ENCODE data around the gene DAG1. TPM values are rescaled to one million over a fixed set of nuclear protein-coding genes. Genes with fewer than 3 reads are reported as not detected.

The DAG1 gene
- total and polyA plus RNA-seq, 7 donors = 35.1 to 159 (median 73.2) TPM

DNA sequence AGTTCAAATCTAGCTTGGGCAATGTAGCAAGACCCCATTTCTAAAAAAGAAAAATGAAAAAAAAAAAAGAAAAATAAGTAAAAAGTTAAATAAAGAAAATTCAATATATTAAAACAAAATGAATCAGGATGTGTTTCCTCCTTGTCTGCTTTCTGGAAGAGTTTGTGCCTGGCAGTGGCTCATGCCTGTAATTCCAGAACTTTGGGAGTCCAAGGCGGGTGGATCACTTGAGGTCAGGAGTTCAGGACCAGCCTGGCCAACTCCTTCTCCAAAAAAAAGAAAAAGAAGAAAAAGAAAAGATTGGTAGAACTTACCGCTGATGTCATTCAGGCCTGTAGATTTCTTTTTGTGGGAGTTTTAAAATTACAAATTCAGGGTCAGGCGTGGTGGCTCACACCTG lies 36.8 kb downstream of the DAG1 start:
- 55 to 84% (median 71%) methylated on average over 3 of the region's 3 CpGs for WGBS, 3 donors
- Histone ChIP-seq H3K9me3 (no peaks in the 10 kb centered on the region), H3K27me3 (ENCODE audit: insufficient read depth in 3 of 3, low read length in 2 of 3) (no peaks in the 10 kb centered on the region), H3K36me3 (ENCODE audit: insufficient read depth in 1 of 2, low read depth in 1 of 2) (peaks cover 0 to 18% of the 10 kb centered on the region in 2 donors), H3K4me1 (peaks cover 26% of the 10 kb centered on the region), H3K27ac (peak overlapping the region; percentile 60), H3K4me3 (no peak overlapping the region)
- TF ChIP-seq, protein P1, sequence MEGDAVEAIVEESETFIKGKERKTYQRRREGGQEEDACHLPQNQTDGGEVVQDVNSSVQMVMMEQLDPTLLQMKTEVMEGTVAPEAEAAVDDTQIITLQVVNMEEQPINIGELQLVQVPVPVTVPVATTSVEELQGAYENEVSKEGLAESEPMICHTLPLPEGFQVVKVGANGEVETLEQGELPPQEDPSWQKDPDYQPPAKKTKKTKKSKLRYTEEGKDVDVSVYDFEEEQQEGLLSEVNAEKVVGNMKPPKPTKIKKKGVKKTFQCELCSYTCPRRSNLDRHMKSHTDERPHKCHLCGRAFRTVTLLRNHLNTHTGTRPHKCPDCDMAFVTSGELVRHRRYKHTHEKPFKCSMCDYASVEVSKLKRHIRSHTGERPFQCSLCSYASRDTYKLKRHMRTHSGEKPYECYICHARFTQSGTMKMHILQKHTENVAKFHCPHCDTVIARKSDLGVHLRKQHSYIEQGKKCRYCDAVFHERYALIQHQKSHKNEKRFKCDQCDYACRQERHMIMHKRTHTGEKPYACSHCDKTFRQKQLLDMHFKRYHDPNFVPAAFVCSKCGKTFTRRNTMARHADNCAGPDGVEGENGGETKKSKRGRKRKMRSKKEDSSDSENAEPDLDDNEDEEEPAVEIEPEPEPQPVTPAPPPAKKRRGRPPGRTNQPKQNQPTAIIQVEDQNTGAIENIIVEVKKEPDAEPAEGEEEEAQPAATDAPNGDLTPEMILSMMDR (IDR thresholded peaks at IDR 0.05) = no peak
- ATAC-seq (no peak), DNase-seq (no peak)
- intact Hi-C loops (cut with DNase I) = no loop called here

DNA sequence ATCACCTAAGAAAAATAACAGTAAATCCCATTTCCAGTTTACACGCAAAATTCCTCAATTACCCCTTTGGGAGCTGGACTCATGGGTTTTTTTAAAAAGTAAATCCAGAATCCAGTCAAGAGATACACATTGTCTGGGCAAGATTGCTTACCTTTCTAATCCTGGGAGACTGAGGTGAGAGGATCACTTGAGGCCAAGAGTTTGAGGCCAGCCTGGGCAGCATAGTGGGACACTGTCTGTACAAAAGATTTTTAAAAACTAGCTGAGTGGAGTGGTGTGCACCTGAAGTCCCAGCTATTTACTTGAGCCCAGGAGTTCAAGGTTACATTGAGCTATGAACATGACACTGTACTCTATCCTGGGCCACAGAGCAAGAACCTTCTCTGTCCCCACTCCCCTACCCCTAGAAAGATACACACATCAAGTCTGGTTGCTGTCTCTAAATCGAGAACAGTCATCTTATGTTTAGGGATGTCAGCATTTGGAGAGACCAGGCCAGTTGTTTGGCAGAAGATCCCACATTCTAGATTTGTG lies 39.0 kb downstream of the DAG1 start:
- Histone ChIP-seq H3K36me3 (ENCODE audit: insufficient read depth in 1 of 2, low read depth in 1 of 2) (peaks cover 0 to 40% of the 10 kb centered on the region in 2 donors), H3K27ac (peak overlapping the region; percentile 44), H3K27me3 (ENCODE audit: insufficient read depth in 3 of 3, low read length in 2 of 3) (no peaks in the 10 kb centered on the region), H3K9me3 (no peaks in the 10 kb centered on the region), H3K4me1 (peaks cover 24% of the 10 kb centered on the region), H3K4me3 (no peak overlapping the region)
- intact Hi-C loops (cut with DNase I) = no loop called here
- WGBS, 3 donors = 11 to 15% (median 15%) methylated on average over 2 of the region's 2 CpGs
- ATAC-seq (peak in 3 of 4 donors; percentile 50 to 56 (median 51)), DNase-seq (no peak)
- TF ChIP-seq, protein P1 (IDR thresholded peaks at IDR 0.05) = no peak

DNA sequence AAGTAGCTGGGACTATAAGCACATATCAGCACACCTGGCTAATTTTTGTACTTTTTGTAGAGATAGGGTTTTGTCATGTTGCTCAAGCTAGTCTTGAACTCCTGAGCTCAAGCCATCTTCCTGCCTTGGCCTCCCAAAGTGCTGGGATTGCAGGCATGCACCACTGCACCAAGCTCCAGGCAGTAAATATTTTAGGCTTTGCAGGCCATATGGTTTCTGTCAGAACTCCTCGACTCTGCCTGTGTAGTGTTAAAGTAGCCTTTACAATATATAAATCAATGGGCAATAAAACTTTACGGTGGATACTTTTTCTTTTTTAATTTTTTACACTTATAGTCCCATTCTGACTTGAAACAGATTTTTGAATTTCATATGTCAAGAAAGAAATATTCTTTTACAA lies 41.6 kb downstream of the DAG1 start:
- H3K4me1 ChIP-seq = peaks cover 27% of the 10 kb centered on the region
- no peak overlapping the region for H3K4me3 ChIP-seq
- intact Hi-C loops (cut with DNase I) = no loop called here
- H3K36me3 ChIP-seq (ENCODE audit: insufficient read depth in 1 of 2, low read depth in 1 of 2) = peaks cover 0 to 49% of the 10 kb centered on the region in 2 donors
- no peak overlapping the region for H3K27ac ChIP-seq
- 50 to 63% (median 52%) methylated on average over 2 of the region's 2 CpGs for WGBS, 3 donors
- DNase-seq = no peak
- ATAC-seq = no peak
- no peaks in the 10 kb centered on the region for H3K27me3 ChIP-seq (ENCODE audit: insufficient read depth in 3 of 3, low read length in 2 of 3)
- no peaks in the 10 kb centered on the region for H3K9me3 ChIP-seq
- TF ChIP-seq, protein P1 (IDR thresholded peaks at IDR 0.05) = no peak

DNA sequence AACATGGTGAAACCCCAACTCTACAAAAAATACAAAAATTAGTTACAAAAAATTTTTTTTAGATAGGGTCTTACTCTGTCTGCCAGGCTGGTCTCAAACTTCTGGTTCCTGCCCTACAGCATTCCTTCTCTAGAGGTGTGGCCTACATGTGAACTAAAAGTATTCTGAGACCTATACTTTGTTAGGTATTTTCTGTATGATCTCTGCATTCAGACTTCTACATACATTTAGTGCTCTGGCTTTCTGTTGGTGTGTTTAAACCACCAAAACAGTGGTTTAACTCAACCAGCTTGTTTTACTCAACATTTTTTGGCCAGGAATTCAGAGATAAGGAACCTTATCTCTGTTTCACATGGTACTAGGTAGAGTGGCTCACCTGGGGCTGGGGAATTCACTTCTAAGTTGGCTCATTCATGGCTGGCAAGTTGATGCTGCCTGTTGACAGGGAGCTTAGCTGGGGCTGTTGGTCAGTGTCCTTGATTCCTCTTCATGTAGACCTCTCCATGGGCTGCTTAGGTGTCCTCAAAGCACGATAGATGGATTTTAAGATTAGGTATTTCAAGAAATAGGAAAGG lies 42.8 kb downstream of the DAG1 start:
- Histone ChIP-seq H3K27ac (peak overlapping the region; percentile 26), H3K27me3 (ENCODE audit: insufficient read depth in 3 of 3, low read length in 2 of 3) (no peaks in the 10 kb centered on the region), H3K4me1 (peaks cover 31% of the 10 kb centered on the region), H3K36me3 (ENCODE audit: insufficient read depth in 1 of 2, low read depth in 1 of 2) (peaks cover 2 to 58% of the 10 kb centered on the region in 2 donors), H3K9me3 (no peaks in the 10 kb centered on the region), H3K4me3 (no peak overlapping the region)
- DNase-seq (no peak), ATAC-seq (no peak)
- TF ChIP-seq, protein P1 (IDR thresholded peaks at IDR 0.05) = no peak
- intact Hi-C loops (cut with DNase I) = no loop called here
- 94 to 100% (median 100%) methylated on average over 1 of the region's 1 CpG for WGBS, 3 donors

All from psoas muscle (tissue), 8 donors.